ENCODE data around the gene ZNF485.

The ZNF485 gene

GRCh38 chr10:43667317-43667731, 61.1 kb downstream of the ZNF485 start:
- Histone ChIP-seq H3F3A (ENCODE audit: control insufficient read depth, insufficient read depth) (no peaks in the 10 kb centered on the region), H3K9me2 (replicated peaks; ENCODE audit: control insufficient read depth, low read length) (no peaks in the 10 kb centered on the region), H3K27me3 (ENCODE audit: control insufficient read depth, low read length) (no peaks in the 10 kb centered on the region), H3K4me2 (ENCODE audit: low read length) (no peak overlapping the region), H4K20me1 (ENCODE audit: control insufficient read depth, insufficient read depth, low read depth, low read length) (no peaks in the 10 kb centered on the region; the same call in 1 of the 2 replicates), H3K79me2 (ENCODE audit: control insufficient read depth, low read length) (no peaks in the 10 kb centered on the region), H3K4me1 (ENCODE audit: control insufficient read depth, low read length) (no peaks in the 10 kb centered on the region), H3K4me3 (ENCODE audit: low read length) (no peak overlapping the region), H3K9me3 (ENCODE audit: control insufficient read depth, insufficient read depth, low read length) (no peaks in the 10 kb centered on the region), H3K36me3 (ENCODE audit: control insufficient read depth, low read length) (no peaks in the 10 kb centered on the region), H3K27ac (ENCODE audit: low read depth, low read length) (no peak overlapping the region)
- TF ChIP-seq, protein P1, sequence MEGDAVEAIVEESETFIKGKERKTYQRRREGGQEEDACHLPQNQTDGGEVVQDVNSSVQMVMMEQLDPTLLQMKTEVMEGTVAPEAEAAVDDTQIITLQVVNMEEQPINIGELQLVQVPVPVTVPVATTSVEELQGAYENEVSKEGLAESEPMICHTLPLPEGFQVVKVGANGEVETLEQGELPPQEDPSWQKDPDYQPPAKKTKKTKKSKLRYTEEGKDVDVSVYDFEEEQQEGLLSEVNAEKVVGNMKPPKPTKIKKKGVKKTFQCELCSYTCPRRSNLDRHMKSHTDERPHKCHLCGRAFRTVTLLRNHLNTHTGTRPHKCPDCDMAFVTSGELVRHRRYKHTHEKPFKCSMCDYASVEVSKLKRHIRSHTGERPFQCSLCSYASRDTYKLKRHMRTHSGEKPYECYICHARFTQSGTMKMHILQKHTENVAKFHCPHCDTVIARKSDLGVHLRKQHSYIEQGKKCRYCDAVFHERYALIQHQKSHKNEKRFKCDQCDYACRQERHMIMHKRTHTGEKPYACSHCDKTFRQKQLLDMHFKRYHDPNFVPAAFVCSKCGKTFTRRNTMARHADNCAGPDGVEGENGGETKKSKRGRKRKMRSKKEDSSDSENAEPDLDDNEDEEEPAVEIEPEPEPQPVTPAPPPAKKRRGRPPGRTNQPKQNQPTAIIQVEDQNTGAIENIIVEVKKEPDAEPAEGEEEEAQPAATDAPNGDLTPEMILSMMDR (IDR thresholded peaks at IDR 0.05; ENCODE audit: low read depth, low read length, poor library complexity, severe bottlenecking) = no peak
- no peak for TF ChIP-seq EZH2phosphoT487 (IDR thresholded peaks at IDR 0.05; ENCODE audit: borderline replicate concordance, low read length)

Measured in DOHH2 (cell line).